Motor neuron (in vitro differentiated cells): Measurements from ENCODE around the gene DDIAS. TPM values are rescaled to one million over a fixed set of nuclear protein-coding genes. Genes with fewer than 3 reads are reported as not detected.
A peak's percentile ranks its signal among the peaks of the same experiment; 100 is the strongest.

Experiments
- ATAC-seq, 8 experiments: fragments of 200-7000 bp; cut with Tn5 transposase; replicated peaks in 6 of 8; 2 replicates each; pipeline ENCODE4 v1.8.0; 2021; ENCODE audit warnings: mild to moderate bottlenecking in 8 of 8, moderate library complexity in 8 of 8
- H3K27ac ChIP-seq, 2 donors: fragments of 250-450 bp; sonication (Bioruptor Pico); 2 replicates each; pipeline ENCODE4 v1.9.0; 2021; ENCODE audit warnings: antibody characterized with exemption in 2 of 2, mild to moderate bottlenecking in 2 of 2, moderate library complexity in 1 of 2
- H3K4me1 ChIP-seq, 2 donors: fragments of 250-450 bp; sonication (Bioruptor Pico); replicated peaks in 1 of 2; 2 replicates each; pipeline ENCODE4 v1.6.1; 2021; ENCODE audit warnings: antibody characterized with exemption in 2 of 2, mild to moderate bottlenecking in 2 of 2, moderate library complexity in 1 of 2
- H3K4me3 ChIP-seq, 5 donors: fragments of 250-450 bp; sonication (Bioruptor Pico); 2 replicates each; pipeline ENCODE4 v1.9.0; 2021; ENCODE audit warnings: antibody characterized with exemption in 5 of 5, mild to moderate bottlenecking in 5 of 5, moderate library complexity in 4 of 5
- WGBS, 10 experiments: fragments of 450-650 bp; shearing (Covaris generic); methylation state at CpG; one replicate each; pipeline ENCODE4 v1.0.0; 2022; 5-methylcytosine and 5-hydroxymethylcytosine counted together
- in situ Hi-C, 9 experiments: fragments of 400-800 bp; cut with MboI; loops; one replicate each; pipeline ENCODE4 v1.15.0; 2021; ENCODE audit warnings: low sequenced_read_pairs in 9 of 9, low pct_unique_long_range_greater_than_20kb in 2 of 9; ENCODE audit not compliant: unreplicated experiment in 9 of 9
- total RNA-seq, 8 experiments: library from RNA; unstranded; fragments of 300-600 nt; gene quantifications; 2 replicates each; pipeline versions ENCODE4 v1.2.3 to v1.2.4, GENCODE V29; 2022

DDIAS gene
- total RNA-seq, 8 experiments from 2014 or later = 0.23 to 9.4 (median 0.77) TPM

DNA sequence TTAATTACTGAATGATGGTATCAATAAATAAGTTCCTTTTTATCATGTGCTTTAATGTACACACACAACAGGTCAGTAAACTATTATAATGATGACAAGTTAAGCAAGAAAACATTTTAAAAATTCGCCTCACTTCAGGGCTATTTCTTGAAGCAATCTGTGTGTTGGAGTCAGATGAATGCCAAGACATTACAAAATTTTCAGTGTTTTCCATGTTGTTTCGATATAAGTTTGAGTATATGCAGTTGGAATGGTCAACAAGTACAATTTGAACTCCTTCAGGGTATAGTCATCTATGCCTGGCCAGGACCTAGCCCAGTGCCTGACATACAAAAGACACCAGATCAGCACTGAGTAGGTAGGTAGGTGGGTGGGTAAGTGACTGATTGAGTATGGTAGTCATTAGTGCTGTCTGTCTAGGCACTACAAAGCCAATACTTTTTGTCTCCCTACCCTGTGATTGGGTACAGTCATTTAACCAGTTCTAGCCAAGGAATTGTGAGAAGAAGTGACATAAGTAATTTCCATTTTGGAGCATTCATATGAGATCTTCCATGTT lies 8.8 kb upstream of the DDIAS start:
- Histone ChIP-seq H3K4me1 (peaks cover 6 to 14% of the 10 kb centered on the region in 2 donors), H3K4me3 (no peak overlapping the region), H3K27ac (no peak overlapping the region)
- in situ Hi-C loops = no loop called here
- WGBS, 10 experiments = 60 to 100% (median 81%) methylated on average over 1 to 2 of the region's 2 CpGs; no CpG with 5 or more reads in 2 of the 10 experiments
- ATAC-seq = no peak

DNA sequence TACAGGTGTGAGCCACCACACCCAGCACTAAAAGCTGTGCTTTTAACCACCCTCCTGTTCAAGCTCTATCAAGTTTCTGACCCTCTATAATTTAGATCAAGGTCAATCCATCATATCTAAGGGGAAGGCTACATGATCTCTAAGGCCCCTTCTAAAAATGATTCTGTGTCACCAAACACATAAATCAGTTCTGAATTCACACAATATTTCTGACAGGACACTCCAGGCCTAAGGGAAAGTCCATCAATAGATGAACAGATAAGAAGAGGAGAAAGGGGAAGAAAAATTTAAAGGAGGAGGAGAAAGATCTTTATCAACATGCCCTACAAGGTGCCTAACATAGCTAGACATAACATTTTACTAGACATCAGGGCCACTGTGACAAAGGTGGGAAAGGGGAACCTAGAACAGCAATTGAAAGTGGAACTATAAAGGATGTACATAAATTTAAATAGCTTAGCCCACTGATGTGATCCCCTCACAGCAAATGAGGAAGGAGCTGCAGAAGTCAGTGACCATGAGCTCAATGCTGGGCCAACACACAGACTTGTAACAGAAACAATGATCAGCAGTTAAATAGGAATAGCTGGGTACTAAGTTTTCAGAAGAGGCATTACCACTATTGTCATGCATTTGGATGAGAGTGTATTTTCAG lies 6.0 kb upstream of the DDIAS start:
- H3K27ac ChIP-seq = no peak overlapping the region
- in situ Hi-C loops = no loop called here
- H3K4me3 ChIP-seq = no peak overlapping the region
- no peak for ATAC-seq
- H3K4me1 ChIP-seq = peaks cover 13 to 14% of the 10 kb centered on the region in 2 donors

DNA sequence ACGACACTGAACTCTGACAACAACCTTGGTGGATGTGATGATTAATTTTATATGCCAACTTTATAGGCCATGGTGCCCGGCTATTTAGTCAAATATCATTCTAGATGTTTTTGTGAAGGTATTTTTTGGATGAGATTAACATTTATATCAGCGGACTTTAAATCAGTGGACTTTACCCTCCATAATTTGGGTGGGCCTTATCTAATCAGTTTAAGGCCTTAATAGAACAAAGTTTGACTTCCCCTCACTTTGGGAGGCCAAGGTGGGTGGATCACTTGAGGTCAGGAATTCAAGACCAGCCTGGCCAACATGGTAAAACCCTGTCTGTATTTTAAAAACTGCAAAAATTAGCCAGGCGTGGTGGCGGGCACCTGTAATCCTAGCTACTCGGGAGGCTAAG lies 5.4 kb upstream of the DDIAS start:
- no peak for ATAC-seq
- 40 to 100% (median 96%) methylated on average over 1 to 5 of the region's 6 CpGs; no CpG with 5 or more reads in 2 of the 10 experiments for WGBS, 10 experiments
- Histone ChIP-seq H3K4me3 (no peak overlapping the region), H3K4me1 (peaks cover 13 to 14% of the 10 kb centered on the region in 2 donors), H3K27ac (no peak overlapping the region)
- in situ Hi-C loops = no loop called here

DNA sequence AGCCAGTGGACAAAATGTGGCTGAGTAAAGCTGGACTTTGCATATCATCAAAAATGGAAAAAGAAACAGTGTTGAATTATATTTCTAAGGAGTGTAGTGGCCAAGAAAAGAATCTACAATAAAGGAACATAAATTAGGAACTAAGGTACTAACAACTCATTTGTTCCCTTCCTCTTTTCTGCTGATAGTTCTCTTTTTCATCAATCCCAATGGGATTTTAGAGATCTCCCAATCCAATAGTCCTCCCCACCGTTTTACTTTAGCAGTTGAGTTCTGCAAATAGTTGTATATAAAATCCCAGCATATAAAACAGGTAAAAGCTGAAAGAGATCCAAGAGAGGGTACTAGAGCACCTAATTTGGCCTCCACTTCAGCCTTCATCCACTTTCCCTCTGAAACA lies 3.3 kb upstream of the DDIAS start:
- Histone ChIP-seq H3K4me3 (no peak overlapping the region), H3K27ac (no peak overlapping the region), H3K4me1 (peaks cover 13 to 14% of the 10 kb centered on the region in 2 donors)
- in situ Hi-C loops = no loop called here
- 14 to 88% (median 76%) methylated on average over 1 of the region's 1 CpG; no CpG with 5 or more reads in 2 of the 10 experiments for WGBS, 10 experiments
- no peak for ATAC-seq

DNA sequence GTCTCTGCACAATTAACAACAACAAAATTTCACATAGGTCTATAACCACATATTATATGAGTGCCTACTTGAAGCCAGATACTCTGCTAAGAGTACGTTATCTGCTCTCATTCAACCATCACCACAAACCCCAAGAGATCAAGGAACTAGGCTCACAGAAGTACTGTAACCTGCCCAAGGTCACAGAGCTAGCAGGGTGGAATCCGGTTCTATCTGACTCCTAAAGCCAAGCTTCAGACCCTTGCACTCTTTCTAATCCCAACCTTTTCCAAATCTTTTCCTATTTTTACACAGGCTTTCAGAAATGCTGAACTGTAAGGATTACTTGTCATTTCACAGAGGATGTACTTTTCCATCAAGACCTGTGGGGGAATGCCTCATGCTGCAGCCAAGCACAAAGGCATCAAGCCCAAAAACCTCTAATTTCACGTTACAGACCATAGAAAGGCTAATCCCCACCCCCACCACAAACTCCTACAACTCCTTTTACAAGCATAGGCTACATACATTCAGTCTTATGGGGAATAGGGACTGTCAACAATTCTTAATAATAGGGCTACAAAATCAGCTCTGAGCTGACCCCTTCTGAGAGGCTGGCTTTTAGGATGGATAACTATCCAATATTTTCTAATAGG lies 2.2 kb upstream of the DDIAS start:
- no peak for ATAC-seq
- H3K4me3 ChIP-seq = peak overlapping the region; percentile 57 to 91 (median 76)
- H3K4me1 ChIP-seq = peaks cover 13 to 14% of the 10 kb centered on the region in 2 donors
- 0 to 93% (median 50%) methylated on average over 1 to 2 of the region's 3 CpGs; no CpG with 5 or more reads in 3 of the 10 experiments for WGBS, 10 experiments
- in situ Hi-C loops = no loop called here
- H3K27ac ChIP-seq = no peak overlapping the region

DNA sequence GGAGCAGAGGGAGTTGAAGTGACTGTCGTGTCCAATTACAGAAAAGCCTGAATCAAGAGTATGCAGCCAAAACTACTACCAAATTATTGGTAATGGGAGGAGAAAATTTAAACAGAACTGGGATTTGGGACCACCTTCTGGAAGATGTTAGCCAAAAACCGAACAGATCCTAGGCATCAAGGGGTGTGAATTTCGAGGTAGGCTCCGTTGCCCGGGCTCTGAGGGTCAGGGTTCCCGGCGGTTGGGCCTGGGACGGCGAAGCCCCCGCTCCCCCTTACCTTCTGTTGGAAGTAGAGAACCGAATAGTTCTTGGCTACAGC lies 1.6 kb upstream of the DDIAS start:
- in situ Hi-C loops = loop anchor here (25.0 kb wide), 6 partner anchors 162 to 912 kb away; partner anchors contain the start of genes ANKRD42 (in 1 of the 9) and RAB30 (in 1 of the 9)

DNA sequence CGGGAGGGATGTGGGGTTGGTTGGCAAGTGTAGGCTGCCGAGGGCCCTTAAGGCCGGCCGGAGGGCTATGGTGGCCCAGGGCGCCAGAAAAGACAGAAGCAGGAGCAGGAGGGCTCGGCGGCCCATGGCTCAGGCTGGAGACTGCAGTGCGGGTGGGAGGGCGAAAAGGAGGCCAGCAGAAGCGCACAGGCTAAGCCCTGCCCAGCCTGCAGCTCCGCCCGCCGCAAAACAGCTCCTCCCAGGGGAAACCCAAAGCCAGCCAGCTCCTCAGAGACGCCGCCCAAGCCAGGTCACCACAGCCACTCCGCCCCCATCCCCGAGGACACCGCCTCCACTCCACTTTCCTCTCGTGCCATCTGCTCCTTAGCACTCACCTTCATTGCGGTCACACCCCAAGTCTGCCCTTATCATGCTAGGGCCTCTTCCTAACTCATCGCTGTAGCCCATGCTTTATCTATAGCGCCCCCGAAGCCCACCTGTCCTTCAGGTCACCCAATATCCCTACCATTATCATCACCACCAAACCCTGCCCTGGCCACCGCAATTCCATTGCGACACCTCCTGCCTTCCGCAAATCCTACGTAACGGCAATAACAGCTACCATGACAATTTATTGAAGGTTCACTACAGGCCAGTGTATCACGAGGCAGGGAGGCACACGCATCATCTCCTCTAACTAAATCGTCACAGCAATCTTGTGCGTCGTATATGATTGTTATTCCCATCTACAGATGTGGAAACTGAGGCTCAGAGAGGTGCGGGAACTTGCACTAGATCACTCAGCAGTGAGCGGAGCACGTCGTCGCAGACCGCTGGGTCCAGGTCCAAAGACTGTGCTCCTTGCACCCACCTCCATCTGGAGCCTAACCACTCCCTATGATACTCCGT lies 1.0 kb upstream of the DDIAS start, which contains the start of gene PRCP:
Gene PRCP, minus strand, starts transcription at position 154 of the 888 bp plus-strand sequence. Its CDS starts 28 bp downstream, at position 126.
- Histone ChIP-seq H3K4me1 (peaks cover 13 to 14% of the 10 kb centered on the region in 2 donors), H3K27ac (peak within 1 kb of the TSS; percentile 48 to 81), H3K4me3 (peak within 1 kb of the TSS; percentile 57 to 91 (median 76))
- ATAC-seq = peak; percentile 81 to 87 (median 84)
- WGBS, 10 experiments = 0 to 3% (median 0%) methylated on average over 1 to 17 of the region's 40 CpGs; no CpG with 5 or more reads in 2 of the 10 experiments
- in situ Hi-C loops = loop anchor here (25.0 kb wide), 6 partner anchors 162 to 912 kb away; partner anchors contain the start of genes ANKRD42 (in 1 of the 9) and RAB30 (in 1 of the 9)

More for the DNA sequence above, 1.6 kb upstream of the DDIAS start:
- Histone ChIP-seq H3K4me3 (peak overlapping the region; percentile 57 to 91 (median 76)), H3K4me1 (peaks cover 13 to 14% of the 10 kb centered on the region in 2 donors), H3K27ac (peak overlapping the region; percentile 48 to 81)
- peak in 2 of 8 experiments; percentile 8 to 11 for ATAC-seq
- 0 to 17% (median 0%) methylated on average over 1 to 7 of the region's 11 CpGs; no CpG with 5 or more reads in 3 of the 10 experiments for WGBS, 10 experiments

DNA sequence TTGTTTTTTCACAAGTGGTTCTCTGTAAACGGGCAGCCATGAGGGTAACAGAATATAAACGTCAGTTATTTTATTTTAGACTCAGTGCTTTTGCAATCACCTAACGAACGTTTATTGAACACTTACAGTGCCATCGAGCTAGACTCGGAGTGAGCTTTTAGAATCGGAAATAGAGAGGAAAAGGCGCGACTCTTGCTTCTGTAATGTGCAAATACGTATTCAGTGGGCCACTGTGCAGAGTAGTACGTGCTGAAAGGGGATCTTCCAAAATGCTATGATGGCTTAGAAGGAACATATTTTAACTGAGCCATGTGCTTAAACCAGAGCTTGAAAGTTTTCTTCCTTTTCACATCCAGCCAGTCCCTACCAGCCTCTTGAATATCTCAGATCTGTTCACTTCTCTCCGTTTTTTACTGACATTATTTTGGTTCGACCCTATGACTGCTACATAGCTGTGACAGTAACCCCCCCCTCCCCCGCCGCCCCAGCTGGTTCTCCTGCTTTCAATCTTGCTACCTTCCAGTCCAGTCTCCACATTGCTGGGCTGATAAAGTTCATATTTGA lies 468 bp downstream of the DDIAS start:
- H3K4me1 ChIP-seq = peaks cover 14 to 16% of the 10 kb centered on the region in 2 donors
- no peak overlapping the region for H3K27ac ChIP-seq
- no peak for ATAC-seq
- in situ Hi-C loops = loop anchor here (25.0 kb wide), 6 partner anchors 160 to 910 kb away; partner anchors contain the start of genes ANKRD42 (in 1 of the 9) and RAB30 (in 1 of the 9)
- 0 to 2% (median 0%) methylated on average over 2 to 14 of the region's 15 CpGs; no CpG with 5 or more reads in 1 of the 10 experiments for WGBS, 10 experiments
- H3K4me3 ChIP-seq = peak overlapping the region; percentile 57 to 91 (median 76)

DNA sequence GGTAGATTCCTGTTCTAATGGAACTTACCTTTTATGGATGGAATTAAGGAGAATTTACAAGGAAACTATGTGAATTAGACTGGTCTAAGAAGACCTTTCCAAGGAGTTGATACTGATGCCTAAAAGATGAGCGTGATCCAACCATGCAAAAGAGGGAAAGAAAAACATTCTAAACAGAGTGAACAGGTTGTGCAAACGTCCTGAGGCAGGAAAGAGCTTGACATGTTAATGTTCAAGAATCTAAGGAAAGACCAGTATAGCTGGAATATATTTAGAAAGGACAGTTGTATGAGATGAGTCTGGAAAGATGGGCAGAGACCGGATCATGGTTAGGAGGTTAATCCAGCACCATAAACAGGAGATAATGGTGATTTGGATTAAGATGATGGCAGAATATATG lies 1.3 kb downstream of the DDIAS start:
- WGBS, 10 experiments = 0 to 85% (median 72%) methylated on average over 1 to 3 of the region's 3 CpGs
- no peak overlapping the region for H3K27ac ChIP-seq
- peaks cover 16 to 17% of the 10 kb centered on the region in 2 donors for H3K4me1 ChIP-seq
- H3K4me3 ChIP-seq = no peak overlapping the region
- no peak for ATAC-seq
- in situ Hi-C loops = loop anchor here (25.0 kb wide), 6 partner anchors 159 to 909 kb away; partner anchors contain the start of genes ANKRD42 (in 1 of the 9) and RAB30 (in 1 of the 9)

DNA sequence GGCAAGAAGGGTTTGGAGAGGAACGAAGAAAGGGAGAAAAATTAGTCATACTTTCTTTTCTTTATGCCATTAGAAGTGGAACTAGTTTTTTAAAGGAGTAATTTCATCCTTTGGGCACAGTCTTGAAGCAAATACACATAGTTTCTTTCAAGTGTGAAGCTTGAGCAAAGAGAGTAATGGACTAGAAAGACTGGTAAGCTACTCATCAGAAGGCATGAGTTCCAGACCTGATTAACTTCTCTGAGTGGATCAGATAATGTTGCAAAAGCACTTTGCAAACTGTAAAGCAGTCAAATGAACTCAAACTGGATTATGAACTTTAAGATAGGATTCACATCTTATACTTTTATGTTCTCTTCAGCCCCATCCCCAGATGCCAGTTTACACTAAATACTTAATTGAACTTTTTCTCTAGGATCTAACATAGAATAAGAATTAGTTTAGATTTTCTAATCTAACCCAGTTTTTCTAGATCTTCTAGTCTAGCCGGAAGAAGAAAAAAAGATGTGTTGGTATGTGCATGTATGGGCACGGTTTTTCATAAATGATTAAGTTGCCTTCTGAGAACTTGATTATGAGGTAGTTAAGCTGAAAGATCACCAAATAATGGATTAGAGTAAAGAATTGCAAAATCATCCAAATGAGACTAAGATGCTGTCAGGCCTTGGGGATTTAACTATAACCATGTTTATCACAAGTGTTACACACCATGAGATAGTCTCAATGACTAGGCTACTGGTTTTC lies 2.5 kb downstream of the DDIAS start:
- Histone ChIP-seq H3K27ac (no peak overlapping the region), H3K4me1 (peaks cover 12 to 16% of the 10 kb centered on the region in 2 donors), H3K4me3 (no peak overlapping the region)
- in situ Hi-C loops = loop anchor here (25.0 kb wide), 6 partner anchors 158 to 908 kb away; partner anchors contain the start of genes ANKRD42 (in 1 of the 9) and RAB30 (in 1 of the 9)
- WGBS, 10 experiments = 51 to 100% (median 75%) methylated on average over 1 to 3 of the region's 3 CpGs
- no peak for ATAC-seq

DNA sequence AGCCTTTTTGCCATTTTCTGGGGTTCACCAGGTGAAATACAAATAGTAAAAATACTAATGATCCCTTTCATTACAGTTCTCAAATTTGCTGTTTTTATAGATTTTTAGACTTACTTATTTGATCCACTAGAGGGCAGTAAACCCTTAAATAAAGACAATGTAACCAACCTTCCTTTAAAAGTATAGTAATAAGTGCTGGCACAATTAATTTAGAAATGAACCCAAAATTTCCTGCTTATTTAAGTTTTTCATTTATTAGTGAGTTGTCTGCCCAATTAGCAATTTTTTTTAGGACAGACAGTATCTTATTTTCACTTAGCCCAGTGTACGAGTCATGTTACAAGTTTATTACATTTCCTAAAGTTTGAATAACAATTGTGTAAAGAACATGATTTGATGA lies 4.7 kb downstream of the DDIAS start:
- H3K4me1 ChIP-seq = peaks cover 10 to 15% of the 10 kb centered on the region in 2 donors
- in situ Hi-C loops = loop anchor here (25.0 kb wide), 6 partner anchors 156 to 906 kb away; partner anchors contain the start of genes ANKRD42 (in 1 of the 9) and RAB30 (in 1 of the 9)
- H3K27ac ChIP-seq = no peak overlapping the region
- H3K4me3 ChIP-seq = no peak overlapping the region
- no peak for ATAC-seq
- WGBS, 10 experiments = 0 to 94% (median 60%) methylated on average over 1 of the region's 1 CpG; no CpG with 5 or more reads in 2 of the 10 experiments
